SJCRH30 (cell line): ENCODE data around the gene RCN2. TPM values are rescaled to one million over a fixed set of nuclear protein-coding genes. Genes with fewer than 3 reads are reported as not detected.

Source experiments
- DNase-seq, 2 experiments: peaks; one replicate each; pipeline ENCODE4 v3.0.0-alpha.2; 2015 to 2020
- H3K27ac ChIP-seq: fragments of 250-450 bp; sonication (Bioruptor Pico); 2 replicates; pipeline ENCODE4 v1.5.1; 2020; ENCODE audit warnings: mild to moderate bottlenecking, moderate library complexity
- H3K27me3 ChIP-seq: fragments of 250-450 bp; sonication (Bioruptor Pico); 2 replicates; pipeline ENCODE4 v1.5.1; 2020; ENCODE audit warnings: mild to moderate bottlenecking, moderate library complexity
- H3K36me3 ChIP-seq: fragments of 250-450 bp; sonication (Bioruptor Pico); 2 replicates; pipeline ENCODE4 v1.5.1; 2020; ENCODE audit warnings: mild to moderate bottlenecking, moderate library complexity
- H3K4me1 ChIP-seq: fragments of 250-450 bp; sonication (Bioruptor Pico); 2 replicates; pipeline ENCODE4 v1.5.1; 2020; ENCODE audit warnings: mild to moderate bottlenecking, moderate library complexity
- H3K4me3 ChIP-seq: fragments of 250-450 bp; sonication (Bioruptor Pico); 2 replicates; pipeline ENCODE4 v1.5.1; 2020; ENCODE audit warnings: mild to moderate bottlenecking, moderate library complexity
- H3K9me3 ChIP-seq: fragments of 250-450 bp; sonication (Bioruptor Pico); replicated peaks from 2 replicates; pipeline ENCODE4 v1.5.1; 2020; ENCODE audit warnings: mild to moderate bottlenecking, moderate library complexity
- total RNA-seq: library from RNA; depleted of rRNA; stranded (reverse); fragments of >200 nt; shearing (Covaris generic); gene quantifications from 2 replicates; pipeline ENCODE4 v1.2.3, GENCODE V29; 2014

Gene RCN2
- total RNA-seq, 1 experiment from 2014 or later = 159 TPM

DNA sequence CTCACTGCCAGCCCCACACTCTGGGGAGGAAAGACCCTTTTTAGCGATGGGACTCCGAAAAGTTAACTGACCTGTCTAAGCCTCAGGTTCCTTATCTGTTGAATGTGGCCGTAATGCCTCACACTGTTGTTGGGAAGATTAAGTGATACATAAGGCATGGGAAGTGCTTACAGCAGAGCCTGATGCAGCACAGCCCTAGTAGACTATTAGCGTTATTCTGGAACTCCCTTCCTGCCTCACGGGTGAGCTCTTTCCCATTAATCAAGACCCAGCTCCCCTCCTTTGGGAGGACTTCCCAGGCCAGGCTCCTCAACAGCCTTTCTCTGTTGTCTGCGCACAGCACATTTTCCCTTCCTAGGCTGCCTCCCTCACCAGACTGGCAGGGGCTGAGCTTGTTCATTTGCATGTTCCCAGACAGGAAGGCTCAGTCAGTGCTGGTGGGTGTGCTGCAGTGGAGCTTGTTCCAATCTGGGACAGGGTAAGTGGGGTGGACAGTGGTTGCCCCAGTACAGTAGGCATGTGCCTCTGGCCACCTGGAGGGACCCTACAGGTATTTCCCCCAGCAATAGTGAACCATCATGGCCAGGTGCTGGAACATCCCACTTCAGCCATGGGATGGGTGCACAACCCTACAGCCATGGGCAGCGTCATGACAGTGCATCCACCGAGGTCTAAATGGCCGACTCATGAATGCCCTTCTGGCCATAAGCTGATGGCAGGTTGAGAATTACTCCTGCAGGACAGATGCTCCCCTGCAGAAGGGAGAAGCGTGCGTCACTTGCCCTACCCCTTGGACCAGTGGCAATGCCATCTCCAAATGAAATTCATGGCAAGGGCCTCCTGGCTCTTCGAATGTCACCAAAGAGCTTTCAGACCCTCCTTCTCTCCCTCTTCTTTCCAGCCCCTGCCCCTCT lies 57.6 kb downstream of the RCN2 start:
- no peak for DNase-seq
- 0 out of 2 replicates have a peak, but pooled peaks cover 4% of the 10 kb centered on the region for H3K4me1 ChIP-seq
- no peaks in the 10 kb centered on the region for H3K36me3 ChIP-seq
- no peaks in the 10 kb centered on the region for H3K27me3 ChIP-seq
- H3K27ac ChIP-seq = no peak overlapping the region
- no peaks in the 10 kb centered on the region for H3K9me3 ChIP-seq
- no peak overlapping the region for H3K4me3 ChIP-seq

DNA sequence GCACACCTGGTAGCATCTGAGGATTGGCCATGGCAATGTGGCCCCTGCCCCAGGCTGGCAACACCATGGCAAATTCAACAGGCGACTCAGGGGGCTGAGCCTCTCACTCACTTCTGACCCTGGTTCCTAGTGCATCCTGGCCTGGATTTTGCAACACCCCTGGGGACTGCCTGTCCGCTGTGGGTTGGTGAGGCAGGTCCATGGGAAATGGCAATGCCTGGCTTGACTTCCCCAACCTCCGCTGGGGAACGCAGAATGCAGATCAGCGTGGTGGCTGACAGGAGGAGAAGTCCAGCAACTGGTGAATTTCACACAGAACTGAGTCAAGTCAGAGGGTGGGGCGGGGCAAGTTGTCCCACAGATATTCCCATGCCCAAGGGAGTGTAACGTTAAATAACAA lies 59.5 kb downstream of the RCN2 start:
- Histone ChIP-seq H3K36me3 (no peaks in the 10 kb centered on the region), H3K27me3 (no peaks in the 10 kb centered on the region), H3K4me3 (no peak overlapping the region), H3K4me1 (0 out of 2 replicates have a peak, but pooled peaks cover 7% of the 10 kb centered on the region), H3K27ac (no peak overlapping the region), H3K9me3 (no peaks in the 10 kb centered on the region)
- DNase-seq = no peak

DNA sequence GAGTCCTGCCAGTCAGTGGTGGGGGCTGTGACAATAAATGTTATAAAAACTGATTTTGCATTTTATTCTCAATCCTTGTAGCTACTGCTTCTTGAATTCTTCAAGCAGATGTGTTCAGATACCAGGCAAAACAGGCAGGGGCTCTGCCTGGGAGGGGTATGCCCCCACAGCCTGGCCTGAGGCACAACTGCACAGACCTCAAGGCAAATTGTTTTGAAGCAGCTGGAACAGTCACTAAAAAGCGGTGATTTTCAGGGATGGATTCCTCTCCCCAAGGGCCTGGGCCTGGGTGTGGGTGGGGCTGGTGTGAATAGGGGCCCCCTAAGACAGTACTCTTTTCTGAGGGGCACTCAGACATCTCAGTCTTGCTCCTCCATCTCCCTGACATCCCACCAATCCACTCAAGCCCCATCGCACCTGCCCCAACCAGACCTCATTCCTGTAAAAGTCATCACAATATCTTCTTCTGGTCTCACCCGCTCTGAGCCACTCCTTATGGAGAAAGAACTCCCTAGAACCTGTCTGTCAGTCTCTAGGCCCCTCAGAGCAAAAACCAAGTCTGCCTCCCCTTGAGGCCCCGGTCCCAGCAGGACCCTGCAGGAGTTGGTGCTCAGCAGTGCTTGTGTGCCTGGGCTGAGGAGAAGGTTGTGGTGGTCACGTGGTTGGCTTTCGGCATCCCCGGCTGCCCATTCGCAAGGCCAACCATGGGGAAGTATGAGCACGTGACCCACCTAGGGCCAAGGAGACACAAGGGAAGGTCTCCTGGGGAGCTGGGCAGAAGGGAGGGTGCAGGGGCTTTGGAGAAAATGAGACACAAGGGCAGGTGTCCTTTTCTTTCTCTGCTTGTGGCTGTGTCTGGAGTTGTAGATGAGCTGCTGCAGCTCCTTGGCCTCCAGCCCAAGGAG lies 60.4 kb downstream of the RCN2 start:
- Histone ChIP-seq H3K9me3 (no peaks in the 10 kb centered on the region), H3K4me3 (no peak overlapping the region), H3K4me1 (0 out of 2 replicates have a peak, but pooled peaks cover 9% of the 10 kb centered on the region), H3K36me3 (no peaks in the 10 kb centered on the region), H3K27ac (no peak overlapping the region), H3K27me3 (no peaks in the 10 kb centered on the region)
- no peak for DNase-seq

DNA sequence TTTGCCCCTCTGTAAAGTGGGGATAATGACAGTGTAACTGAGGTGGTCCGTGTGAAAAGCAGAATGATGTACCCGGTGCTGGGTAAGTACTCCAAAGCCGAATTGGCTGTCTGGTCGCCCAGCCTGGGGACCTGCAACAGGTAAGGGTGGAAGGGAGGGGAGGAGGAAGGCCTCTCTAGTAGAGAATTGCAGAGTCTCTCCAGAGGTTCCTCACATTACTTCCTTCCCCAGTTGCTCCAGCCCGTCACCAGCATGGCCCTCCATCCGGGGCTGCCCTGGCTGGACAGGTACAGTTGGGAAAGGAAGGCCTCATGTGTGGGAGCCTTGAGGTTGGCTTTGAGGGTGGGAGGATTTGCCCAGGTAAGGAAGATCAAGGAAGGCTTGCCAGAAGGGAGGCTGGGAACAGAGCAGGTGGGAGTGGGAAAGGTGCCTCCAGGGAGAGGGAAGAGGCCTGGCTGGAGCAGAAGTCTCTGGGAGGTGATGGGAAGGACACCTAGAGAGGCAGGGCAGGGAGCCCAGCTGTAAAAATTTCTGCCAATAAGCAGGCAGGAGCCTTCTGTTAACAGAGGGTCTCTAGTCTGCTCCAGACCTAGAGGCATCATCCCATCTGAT lies 61.7 kb downstream of the RCN2 start:
- Histone ChIP-seq H3K9me3 (no peaks in the 10 kb centered on the region), H3K36me3 (no peaks in the 10 kb centered on the region), H3K27ac (no peak overlapping the region), H3K4me1 (0 out of 2 replicates have a peak, but pooled peaks cover 10% of the 10 kb centered on the region), H3K4me3 (no peak overlapping the region), H3K27me3 (no peaks in the 10 kb centered on the region)
- no peak for DNase-seq

DNA sequence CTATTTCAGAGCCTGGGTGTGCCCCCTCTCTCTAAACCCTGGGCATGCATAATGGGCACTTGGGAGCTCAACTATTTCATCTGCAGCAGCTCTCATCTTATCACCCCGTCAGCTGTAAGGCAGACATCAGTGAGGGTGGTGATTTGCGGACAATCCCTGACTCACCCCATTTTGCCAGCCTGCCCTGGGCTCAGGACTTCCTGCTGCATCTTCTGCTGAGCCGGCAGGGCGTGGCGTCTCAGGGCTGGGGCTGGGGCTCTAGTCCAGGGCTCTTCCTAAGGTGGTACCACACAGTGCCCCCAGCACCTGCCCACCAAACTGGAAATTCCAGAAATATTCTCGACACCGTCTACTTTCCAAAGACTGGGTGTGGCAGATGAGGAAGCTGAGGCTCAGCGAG lies 62.5 kb downstream of the RCN2 start:
- no peaks in the 10 kb centered on the region for H3K36me3 ChIP-seq
- DNase-seq = no peak
- H3K4me1 ChIP-seq = 0 out of 2 replicates have a peak, but pooled peaks cover 10% of the 10 kb centered on the region
- H3K4me3 ChIP-seq = no peak overlapping the region
- H3K9me3 ChIP-seq = no peaks in the 10 kb centered on the region
- no peak overlapping the region for H3K27ac ChIP-seq
- no peaks in the 10 kb centered on the region for H3K27me3 ChIP-seq

DNA sequence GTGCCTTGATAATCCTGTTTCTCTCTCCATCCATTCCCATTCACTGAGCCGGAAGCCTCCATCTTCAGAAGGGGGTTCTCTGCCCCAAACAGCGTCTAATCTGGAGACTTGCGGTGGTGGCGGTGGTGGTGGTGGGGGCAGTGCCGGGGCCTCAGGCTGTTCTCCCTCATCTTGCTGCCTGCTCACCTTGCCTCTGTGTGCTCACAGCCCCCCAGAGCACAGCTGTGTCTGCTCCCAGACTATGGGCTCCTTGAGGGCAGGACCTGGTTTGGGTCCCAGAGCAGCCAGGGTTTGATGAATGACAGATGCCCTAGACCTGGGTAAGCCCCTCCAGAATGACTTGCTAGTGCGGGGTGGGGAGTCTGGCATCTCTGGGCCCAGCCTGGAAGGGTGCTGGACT lies 62.9 kb downstream of the RCN2 start:
- no peaks in the 10 kb centered on the region for H3K9me3 ChIP-seq
- H3K4me3 ChIP-seq = no peak overlapping the region; the same call in 1 of the 2 replicates
- no peaks in the 10 kb centered on the region for H3K36me3 ChIP-seq
- H3K27me3 ChIP-seq = no peaks in the 10 kb centered on the region
- 0 out of 2 replicates have a peak, but pooled peaks cover 10% of the 10 kb centered on the region for H3K4me1 ChIP-seq
- H3K27ac ChIP-seq = no peak overlapping the region
- no peak for DNase-seq

DNA sequence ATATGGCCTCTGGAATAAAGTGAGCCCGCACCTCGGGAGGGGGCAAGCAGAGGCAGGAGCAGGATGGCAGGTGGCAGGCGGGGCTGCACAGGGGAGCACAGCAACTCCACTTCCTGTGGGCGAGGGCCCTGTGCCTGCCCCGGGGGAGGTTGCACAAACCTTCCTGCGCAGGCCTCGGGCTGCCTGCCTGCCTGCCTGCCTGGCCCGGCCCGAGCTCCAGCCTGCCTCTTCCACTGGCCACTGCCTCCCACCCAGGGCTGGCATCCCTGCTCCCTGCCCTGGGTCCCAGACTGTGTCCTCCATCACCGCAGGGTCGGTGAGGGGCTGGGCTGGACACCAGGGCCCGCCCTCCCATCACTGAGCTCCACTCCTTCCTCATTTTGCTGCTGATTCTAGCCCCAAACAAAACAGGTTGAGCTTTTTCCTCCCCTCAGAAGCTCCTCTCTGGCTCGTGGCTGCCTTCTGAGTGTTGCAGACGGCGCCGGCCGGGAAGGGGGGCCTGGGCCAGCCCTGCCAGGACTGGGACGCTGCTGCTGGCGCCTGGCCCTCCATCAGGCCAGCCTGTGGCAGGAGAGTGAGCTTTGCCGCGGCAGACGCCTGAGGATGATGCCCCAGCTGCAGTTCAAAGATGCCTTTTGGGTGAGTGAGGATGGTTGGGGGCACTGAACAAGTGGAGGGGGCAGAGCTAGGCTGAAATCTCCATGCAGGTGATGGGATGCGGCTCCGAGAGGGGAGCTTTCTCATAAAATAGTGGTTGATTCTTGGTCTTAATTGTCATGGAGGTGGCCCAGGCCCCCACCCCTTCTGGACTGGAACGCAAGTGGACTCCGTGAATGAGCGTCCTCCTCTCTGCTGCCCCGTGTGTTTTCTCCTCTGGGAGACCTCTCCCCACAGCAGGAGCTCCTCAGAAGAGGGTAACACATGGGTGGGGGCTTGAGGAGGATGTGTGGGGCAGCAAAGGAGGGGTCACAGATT lies 63.7 kb downstream of the RCN2 start, which contains the start of gene PSTPIP1:
TSS of gene PSTPIP1 (plus strand) at position 156 of the 975 bp plus-strand sequence. CDS start at position 604, 448 bp downstream.
- no peaks in the 10 kb centered on the region for H3K9me3 ChIP-seq
- peak within 1 kb of the TSS; percentile 51 for H3K4me3 ChIP-seq
- H3K36me3 ChIP-seq = no peaks in the 10 kb centered on the region
- no peak within 1 kb of the TSS for H3K27ac ChIP-seq
- 0 out of 2 replicates have a peak, but pooled peaks cover 10% of the 10 kb centered on the region for H3K4me1 ChIP-seq
- DNase-seq = peak; percentile 59 to 63
- H3K27me3 ChIP-seq = no peaks in the 10 kb centered on the region

DNA sequence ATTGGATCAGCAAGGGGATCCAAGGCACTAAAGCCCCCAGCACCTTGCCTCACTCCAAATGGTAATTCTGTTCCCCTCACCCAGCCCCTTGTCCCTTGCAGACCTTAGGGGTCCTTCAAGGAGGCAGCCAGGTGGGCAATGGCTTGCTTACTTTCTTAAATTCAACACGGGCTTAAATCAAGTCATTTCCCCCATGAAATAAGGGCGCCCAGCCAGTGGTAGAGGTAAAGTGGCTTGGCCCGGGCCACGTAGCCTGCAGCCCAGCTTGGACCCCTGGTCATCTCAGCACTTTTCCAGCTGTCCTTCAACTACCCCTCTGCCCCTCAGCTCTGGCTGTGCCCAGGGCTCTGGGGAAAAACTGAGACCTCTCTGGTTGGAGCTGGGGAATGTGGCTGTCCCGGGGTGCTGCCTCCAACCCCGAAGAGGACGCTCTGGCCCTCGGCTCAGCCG lies 64.6 kb downstream of the RCN2 start:
- Histone ChIP-seq H3K36me3 (no peaks in the 10 kb centered on the region), H3K4me3 (no peak overlapping the region), H3K27ac (no peak overlapping the region), H3K9me3 (no peaks in the 10 kb centered on the region), H3K27me3 (no peaks in the 10 kb centered on the region), H3K4me1 (0 out of 2 replicates have a peak, but pooled peaks cover 10% of the 10 kb centered on the region)
- DNase-seq = no peak

DNA sequence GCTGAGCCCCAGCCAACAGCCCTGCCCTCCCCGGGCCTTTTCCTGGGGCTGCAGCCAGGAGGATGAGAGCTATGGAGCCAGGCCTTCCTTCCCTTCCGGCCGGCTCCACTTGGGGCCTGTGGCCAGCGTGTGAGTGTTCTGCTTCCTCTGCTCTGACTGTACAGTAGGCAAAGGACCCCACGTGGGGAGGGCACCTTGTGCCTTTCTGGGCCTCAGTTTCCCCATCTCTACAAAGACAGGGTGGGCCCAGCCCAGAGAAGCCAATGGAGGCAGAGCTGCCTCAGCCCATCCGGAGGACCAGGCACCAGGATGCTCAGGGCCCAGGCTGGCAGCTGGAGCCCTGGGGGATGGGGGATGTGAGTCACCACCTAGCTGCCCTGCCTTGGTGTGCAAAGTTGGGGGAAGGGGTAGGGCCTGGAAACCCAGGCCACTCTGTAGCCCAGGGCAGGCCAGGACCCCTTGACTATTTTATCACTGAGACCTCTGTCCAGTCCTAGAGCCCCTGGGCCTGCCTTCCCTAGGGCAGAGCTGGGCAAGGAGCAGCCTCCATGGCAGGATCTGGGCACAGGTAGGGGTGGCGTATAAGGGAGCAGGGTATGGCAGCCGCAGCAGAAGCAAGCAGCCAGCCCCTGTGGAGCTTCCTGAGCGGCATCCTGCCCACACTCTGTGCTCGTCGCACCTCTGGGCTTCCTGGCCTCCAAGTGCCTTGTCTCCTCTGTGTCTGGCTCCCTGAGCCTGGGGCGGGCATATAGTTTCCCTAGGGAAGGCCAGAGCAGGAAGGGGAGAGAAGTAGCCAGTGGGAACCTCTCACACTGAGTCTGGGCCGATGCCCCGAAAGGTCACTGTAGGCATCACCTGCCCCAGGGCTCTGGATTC lies 65.2 kb downstream of the RCN2 start:
- no peaks in the 10 kb centered on the region for H3K9me3 ChIP-seq
- H3K4me3 ChIP-seq = no peak overlapping the region
- 0 out of 2 replicates have a peak, but pooled peaks cover 5% of the 10 kb centered on the region for H3K4me1 ChIP-seq
- no peak overlapping the region for H3K27ac ChIP-seq
- H3K27me3 ChIP-seq = no peaks in the 10 kb centered on the region
- H3K36me3 ChIP-seq = no peaks in the 10 kb centered on the region
- DNase-seq = no peak

DNA sequence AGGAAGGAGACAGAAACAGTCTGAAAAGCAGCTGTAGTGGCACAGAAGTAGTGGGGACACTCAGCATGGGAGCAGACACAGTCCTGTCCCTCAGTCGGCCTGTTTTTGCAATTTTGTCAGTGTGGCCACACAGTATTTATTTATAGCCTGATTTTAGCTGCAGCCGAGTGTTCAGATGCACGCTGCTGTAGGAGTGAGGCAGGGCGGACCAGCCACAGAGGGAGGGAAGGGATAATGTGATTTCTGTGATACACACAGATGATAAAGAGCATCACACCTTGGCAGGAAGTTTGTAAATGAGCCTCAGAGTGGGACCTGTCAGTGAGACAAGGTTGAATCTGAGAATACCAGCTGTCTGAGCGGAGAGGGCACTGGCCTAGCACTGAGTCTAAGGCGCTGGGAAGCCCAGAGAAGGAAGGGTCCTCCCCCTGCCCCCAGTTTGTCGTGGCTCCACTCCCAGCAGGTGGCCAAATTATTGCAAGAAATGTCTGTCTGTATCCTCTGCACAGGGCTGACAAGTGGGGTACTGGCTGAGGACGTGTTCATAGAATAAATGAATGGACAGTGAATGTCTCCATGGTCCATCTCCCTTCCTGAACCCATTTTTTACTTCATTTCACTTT lies 67.2 kb downstream of the RCN2 start:
- Histone ChIP-seq H3K9me3 (no peaks in the 10 kb centered on the region), H3K4me3 (no peak overlapping the region), H3K27ac (no peak overlapping the region), H3K36me3 (no peaks in the 10 kb centered on the region), H3K4me1 (0 out of 2 replicates have a peak, but pooled peaks cover 5% of the 10 kb centered on the region), H3K27me3 (no peaks in the 10 kb centered on the region)
- DNase-seq = no peak

DNA sequence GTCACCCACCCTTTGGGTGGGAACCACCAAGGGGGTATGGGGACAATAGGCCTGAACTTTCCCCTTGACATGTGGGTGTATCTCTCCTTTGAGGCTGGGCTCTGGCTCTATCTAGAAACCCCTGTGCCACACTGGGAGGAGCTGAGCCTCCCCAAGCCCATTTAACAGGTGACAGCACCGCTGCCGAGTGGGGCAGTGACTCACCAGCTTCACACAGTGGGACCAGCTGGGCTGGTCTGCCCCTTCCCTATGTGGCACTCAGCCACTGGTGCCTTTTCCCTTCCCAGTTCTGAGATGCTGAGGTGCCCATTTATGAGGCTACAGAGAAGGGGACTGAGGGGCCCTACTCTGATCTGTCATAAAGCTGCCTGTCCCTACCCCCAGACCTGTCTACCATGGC lies 68.4 kb downstream of the RCN2 start:
- no peaks in the 10 kb centered on the region for H3K27me3 ChIP-seq
- H3K9me3 ChIP-seq = no peaks in the 10 kb centered on the region
- no peaks in the 10 kb centered on the region for H3K36me3 ChIP-seq
- H3K4me3 ChIP-seq = no peak overlapping the region
- no peak for DNase-seq
- 0 out of 2 replicates have a peak, but pooled peaks cover 2% of the 10 kb centered on the region for H3K4me1 ChIP-seq
- no peak overlapping the region for H3K27ac ChIP-seq

DNA sequence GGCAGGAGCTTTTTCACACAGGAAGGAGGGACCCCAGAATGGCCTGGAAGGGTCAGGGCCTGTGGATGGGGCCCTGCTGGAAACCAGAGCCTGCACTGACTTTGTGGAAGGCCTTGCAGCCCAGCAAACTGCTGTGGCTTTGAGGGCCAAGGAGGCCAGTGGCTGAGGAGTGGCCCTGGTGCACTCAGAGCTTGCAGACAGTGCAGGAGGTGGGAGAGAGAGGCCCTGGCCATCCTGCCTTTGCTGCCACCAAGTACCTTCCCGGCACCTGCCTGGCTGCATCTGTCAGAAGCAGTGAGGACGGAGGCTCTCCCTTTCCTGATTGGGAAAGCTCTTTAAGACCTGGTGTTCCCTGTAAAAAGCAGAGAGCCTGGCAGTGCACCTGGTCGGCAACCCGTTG lies 69.8 kb downstream of the RCN2 start:
- no peaks in the 10 kb centered on the region for H3K36me3 ChIP-seq
- no peak for DNase-seq
- H3K27me3 ChIP-seq = no peaks in the 10 kb centered on the region
- 0 out of 2 replicates have a peak, but pooled peaks cover 2% of the 10 kb centered on the region for H3K4me1 ChIP-seq
- H3K4me3 ChIP-seq = no peak overlapping the region
- no peak overlapping the region for H3K27ac ChIP-seq
- H3K9me3 ChIP-seq = peaks cover 8% of the 10 kb centered on the region; the same call in 1 of the 2 replicates
